PC-3 (cell line): ENCODE data around the gene ATF7IP2. TPM values are rescaled to one million over a fixed set of nuclear protein-coding genes. Genes with fewer than 3 reads are reported as not detected.

Experiments
- ATAC-seq: fragments of 200-7000 bp; cut with Tn5 transposase; 2 replicates; pipeline ENCODE4 v1.9.1; 2020; ENCODE audit warnings: mild to moderate bottlenecking, moderate library complexity
- BruUV-seq: library from RNA; stranded (reverse); fragments of 400-500 nt; replicated peaks from 2 replicates; lab custom pipeline; 2021; lab: Mats Ljungman, UMichigan
- CTCF ChIA-PET: fragments of 300-600 bp; sonication (Branson Sonifier 250); formaldehyde crosslinking; loops from one replicate; lab custom pipeline; 2022; ENCODE audit warnings: antibody characterized with exemption; lab: Charles Lee
- POLR2A ChIA-PET: fragments of 300-600 bp; sonication (Branson Sonifier 250); formaldehyde crosslinking; loops from one replicate; lab custom pipeline; 2022; ENCODE audit warnings: antibody characterized with exemption; ENCODE audit not compliant: unreplicated experiment; lab: Charles Lee
- DNase-seq: peaks from one replicate; pipeline ENCODE4 v3.0.0-alpha.2; 2015
- H2AFZ ChIP-seq: fragments of 300-600 bp; sonication (generic); 2 replicates; pipeline ENCODE4 v1.6.0; 2016; ENCODE audit warnings: antibody characterized with exemption, low read length
- H3F3A ChIP-seq: fragments of 300-600 bp; sonication (generic); one replicate; pipeline ENCODE4 v1.6.0; 2017; ENCODE audit warnings: antibody characterized with exemption, low read length, control low read depth, mild to moderate bottlenecking; ENCODE audit not compliant: unreplicated experiment
- H3K27ac ChIP-seq: fragments of 300-600 bp; sonication (generic); 2 replicates; pipeline ENCODE4 v1.5.1; 2016; ENCODE audit warnings: mild to moderate bottlenecking, low read length
- H3K27me3 ChIP-seq: fragments of 300-600 bp; sonication (generic); 2 replicates; pipeline ENCODE4 v1.6.1; 2016; ENCODE audit warnings: low read length, mixed read lengths
- H3K36me3 ChIP-seq: fragments of 300-600 bp; sonication (generic); 2 replicates; pipeline ENCODE4 v1.6.1; 2016; ENCODE audit warnings: low read depth, mixed run types, low read length, mixed read lengths
- H3K4me1 ChIP-seq: fragments of 300-600 bp; sonication (generic); 2 replicates; pipeline ENCODE4 v1.5.1; 2016; ENCODE audit warnings: low read length; ENCODE audit not compliant: insufficient read depth
- H3K4me2 ChIP-seq: fragments of 300-600 bp; sonication (generic); 2 replicates; pipeline ENCODE4 v1.6.0; 2016; ENCODE audit warnings: low read length
- H3K4me3 ChIP-seq: fragments of 300-600 bp; sonication (generic); 2 replicates; pipeline ENCODE4 v1.5.1; 2016; ENCODE audit warnings: mild to moderate bottlenecking, low read length, mixed read lengths
- H3K79me2 ChIP-seq: fragments of 300-600 bp; sonication (generic); 2 replicates; pipeline ENCODE4 v1.6.1; 2017; ENCODE audit warnings: low read length, mixed read lengths
- H3K9ac ChIP-seq: fragments of 300-600 bp; sonication (generic); 2 replicates; pipeline ENCODE4 v1.6.0; 2016; ENCODE audit warnings: mild to moderate bottlenecking, low read length
- H3K9me2 ChIP-seq: fragments of 300-600 bp; sonication (generic); replicated peaks from 2 replicates; pipeline ENCODE4 v1.6.1; 2016; ENCODE audit warnings: mixed run types, low read length, mixed read lengths
- H3K9me3 ChIP-seq: fragments of 300-600 bp; sonication (generic); 2 replicates; pipeline ENCODE4 v1.6.1; 2016; ENCODE audit warnings: low read length, mixed read lengths
- H4K20me1 ChIP-seq: fragments of 300-600 bp; sonication (generic); 2 replicates; pipeline ENCODE4 v1.6.1; 2016; ENCODE audit warnings: low read length, mixed read lengths
- EZH2 ChIP-seq: fragments of 300-600 bp; sonication (generic); IDR thresholded peaks from one replicate; pipeline ENCODE4 v1.6.1; 2017; ENCODE audit warnings: antibody characterized with exemption, mild to moderate bottlenecking, low read length; ENCODE audit not compliant: unreplicated experiment
- EZH2phosphoT487 ChIP-seq: fragments of 300-600 bp; sonication (generic); IDR thresholded peaks from 2 replicates; pipeline ENCODE4 v1.6.1; 2018; ENCODE audit warnings: mild to moderate bottlenecking, antibody characterized with exemption, low read length, borderline replicate concordance
- intact Hi-C: fragments of 100-400 bp; cut with micrococcal nuclease; formaldehyde crosslinking; loops from 2 replicates; pipeline ENCODE4 v1.9.0; 2023
- total RNA-seq: library from RNA; depleted of rRNA; stranded (reverse); fragments of >200 nt; gene quantifications from 2 replicates; pipeline ENCODE4 v1.2.3, GENCODE V29; 2014
- TF ChIP-seq, protein P1 (sequence below): fragments of 300-600 bp; sonication (generic); conservative IDR thresholded peaks from 2 replicates; pipeline ENCODE4 v1.5.1; 2017; ENCODE audit warnings: antibody characterized with exemption, low read depth, mild to moderate bottlenecking, low read length

The ATF7IP2 gene
- total RNA-seq, 1 experiment from 2014 or later, result 6.2 TPM

DNA sequence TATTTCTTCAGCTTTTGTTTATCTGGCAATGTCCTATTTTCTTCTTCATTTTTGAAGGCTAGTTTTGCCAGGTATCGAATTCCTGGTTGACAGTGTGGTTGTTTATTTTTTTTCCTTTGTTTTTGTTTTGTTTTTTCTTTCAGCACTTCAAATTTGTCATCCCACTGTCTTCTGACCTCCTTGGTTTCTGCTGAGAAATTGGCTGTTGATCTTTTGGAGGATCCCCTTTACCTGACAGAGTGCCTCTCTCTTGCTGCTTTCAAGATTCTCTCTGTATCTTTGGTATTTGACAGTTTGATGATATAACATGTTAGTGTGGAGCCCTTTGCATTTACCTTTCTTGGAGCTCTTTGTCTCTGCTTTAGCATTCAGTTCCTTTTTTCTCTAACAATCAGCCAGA lies 9.6 kb upstream of the ATF7IP2 start:
- Histone ChIP-seq H3K27me3 (no peaks in the 10 kb centered on the region), H3K4me1 (no peaks in the 10 kb centered on the region), H4K20me1 (no peaks in the 10 kb centered on the region), H3K4me3 (no peak overlapping the region), H3K9me2 (no peaks in the 10 kb centered on the region), H3K36me3 (no peaks in the 10 kb centered on the region), H3K27ac (no peak overlapping the region), H3K9me3 (no peaks in the 10 kb centered on the region), H2AFZ (no peak overlapping the region), H3K9ac (no peak overlapping the region), H3K79me2 (no peaks in the 10 kb centered on the region), H3K4me2 (no peak overlapping the region), H3F3A (no peaks in the 10 kb centered on the region)
- BruUV-seq, result no TSS peak
- no peak for DNase-seq
- TF ChIP-seq, protein P1, sequence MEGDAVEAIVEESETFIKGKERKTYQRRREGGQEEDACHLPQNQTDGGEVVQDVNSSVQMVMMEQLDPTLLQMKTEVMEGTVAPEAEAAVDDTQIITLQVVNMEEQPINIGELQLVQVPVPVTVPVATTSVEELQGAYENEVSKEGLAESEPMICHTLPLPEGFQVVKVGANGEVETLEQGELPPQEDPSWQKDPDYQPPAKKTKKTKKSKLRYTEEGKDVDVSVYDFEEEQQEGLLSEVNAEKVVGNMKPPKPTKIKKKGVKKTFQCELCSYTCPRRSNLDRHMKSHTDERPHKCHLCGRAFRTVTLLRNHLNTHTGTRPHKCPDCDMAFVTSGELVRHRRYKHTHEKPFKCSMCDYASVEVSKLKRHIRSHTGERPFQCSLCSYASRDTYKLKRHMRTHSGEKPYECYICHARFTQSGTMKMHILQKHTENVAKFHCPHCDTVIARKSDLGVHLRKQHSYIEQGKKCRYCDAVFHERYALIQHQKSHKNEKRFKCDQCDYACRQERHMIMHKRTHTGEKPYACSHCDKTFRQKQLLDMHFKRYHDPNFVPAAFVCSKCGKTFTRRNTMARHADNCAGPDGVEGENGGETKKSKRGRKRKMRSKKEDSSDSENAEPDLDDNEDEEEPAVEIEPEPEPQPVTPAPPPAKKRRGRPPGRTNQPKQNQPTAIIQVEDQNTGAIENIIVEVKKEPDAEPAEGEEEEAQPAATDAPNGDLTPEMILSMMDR, result no peak
- no peak for TF ChIP-seq EZH2
- no peak for TF ChIP-seq EZH2phosphoT487
- intact Hi-C loops, result no loop called here
- ChIA-PET CTCF (no interaction called here), POLR2A (no interaction called here)
- no peak for ATAC-seq

GRCh38 chr16:10383626-10384025 lies 2.2 kb upstream of the ATF7IP2 start:
- BruUV-seq, result no TSS peak
- Histone ChIP-seq H3K36me3 (no peaks in the 10 kb centered on the region), H3K79me2 (peaks cover 23% of the 10 kb centered on the region), H3K27me3 (no peaks in the 10 kb centered on the region), H3K4me2 (no peak overlapping the region), H3K9me2 (no peaks in the 10 kb centered on the region), H3K9me3 (no peaks in the 10 kb centered on the region), H2AFZ (no peak overlapping the region), H4K20me1 (no peaks in the 10 kb centered on the region), H3F3A (no peaks in the 10 kb centered on the region), H3K4me3 (no peak overlapping the region), H3K4me1 (no peaks in the 10 kb centered on the region), H3K27ac (no peak overlapping the region), H3K9ac (no peak overlapping the region)
- intact Hi-C loops, result no loop called here
- DNase-seq (no peak), ATAC-seq (no peak)
- TF ChIP-seq, protein P1, result no peak
- no peak for TF ChIP-seq EZH2phosphoT487
- TF ChIP-seq EZH2, result no peak
- CTCF ChIA-PET, result no interaction called here
- POLR2A ChIA-PET, result no interaction called here

DNA sequence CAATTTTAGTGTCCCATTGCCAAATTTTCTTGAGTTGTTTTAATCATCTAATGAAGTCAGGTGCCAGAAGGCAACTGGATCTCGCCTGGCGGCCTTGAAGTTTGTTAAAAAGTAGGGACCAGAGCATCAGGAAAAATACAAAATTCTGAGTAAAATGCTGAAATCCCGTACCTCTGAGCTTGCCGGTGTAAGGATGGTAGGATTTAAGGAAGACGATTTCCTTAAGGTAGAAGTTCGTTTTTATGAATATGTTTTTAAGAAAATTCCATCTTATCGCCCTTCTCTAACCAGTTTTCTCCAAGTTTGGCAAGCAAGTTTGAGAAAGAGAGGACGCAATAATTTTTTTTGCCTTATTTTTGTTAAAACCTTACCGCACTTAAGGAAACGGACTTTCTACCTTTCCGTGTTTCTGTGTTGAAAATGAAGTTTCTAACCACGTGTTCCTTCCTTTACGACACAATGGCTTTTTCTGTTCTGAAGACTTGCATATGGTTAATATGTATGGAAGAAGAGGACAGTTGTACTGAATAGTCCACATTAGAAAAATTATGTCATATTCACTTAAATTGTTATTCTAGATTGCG lies 748 bp downstream of the ATF7IP2 start:
- H2AFZ ChIP-seq, result peak overlapping the region; percentile 91
- no peak for ATAC-seq

More for the DNA sequence above, 748 bp downstream of the ATF7IP2 start:
- peak; percentile 25 for DNase-seq
- H3K9me2 ChIP-seq, result no peaks in the 10 kb centered on the region
- H3K36me3 ChIP-seq, result no peaks in the 10 kb centered on the region
- no peaks in the 10 kb centered on the region for H3K9me3 ChIP-seq
- TF ChIP-seq EZH2phosphoT487 (no peak), EZH2 (no peak)
- TF ChIP-seq, protein P1, result no peak
- H3K27ac ChIP-seq, result no peak overlapping the region
- H4K20me1 ChIP-seq, result no peaks in the 10 kb centered on the region
- H3K4me3 ChIP-seq, result peak overlapping the region; percentile 99
- H3F3A ChIP-seq, result no peaks in the 10 kb centered on the region
- H3K4me2 ChIP-seq, result peak overlapping the region; percentile 91
- no peaks in the 10 kb centered on the region for H3K27me3 ChIP-seq
- no peaks in the 10 kb centered on the region for H3K4me1 ChIP-seq
- peak overlapping the region; percentile 79 for H3K9ac ChIP-seq
- CTCF ChIA-PET, result no interaction called here
- H3K79me2 ChIP-seq, result peaks cover 23% of the 10 kb centered on the region
- intact Hi-C loops, result no loop called here
- POLR2A ChIA-PET, result no interaction called here
- BruUV-seq, result TSS peak; percentile 68
